Liver (tissue), 9 donors: ENCODE results near the gene CADPS. TPM values are rescaled to one million over a fixed set of nuclear protein-coding genes. Genes with fewer than 3 reads are reported as not detected.

Source experiments
- DNase-seq: peaks from one replicate; pipeline ENCODE4 v3.0.0-alpha.2; 2017; ENCODE audit warnings: low spot score
- H3K27ac ChIP-seq, 2 donors: one replicate each; pipeline ENCODE4 v1.7.0; 2013; ENCODE audit warnings: inconsistent platforms in 2 of 2, low read length in 2 of 2, control low read depth in 1 of 2, low read depth in 1 of 2, mild to moderate bottlenecking in 1 of 2
- H3K27me3 ChIP-seq, 4 donors: one replicate each; pipeline versions ENCODE4 v1.6.1 to v1.7.0; 2013; ENCODE audit warnings: low read length in 3 of 4, inconsistent platforms in 1 of 4, mild to moderate bottlenecking in 1 of 4, moderate library complexity in 1 of 4; ENCODE audit not compliant: control insufficient read depth in 4 of 4, insufficient read depth in 4 of 4
- H3K36me3 ChIP-seq, 4 donors: one replicate each; pipeline versions ENCODE4 v1.6.1 to v1.7.0; 2013; ENCODE audit warnings: low read length in 3 of 4, mild to moderate bottlenecking in 3 of 4, low read depth in 1 of 4, moderate library complexity in 1 of 4; ENCODE audit not compliant: control insufficient read depth in 4 of 4, insufficient read depth in 3 of 4
- H3K4me1 ChIP-seq, 4 donors: one replicate each; pipeline versions ENCODE4 v1.6.1 to v1.7.0; 2013; ENCODE audit warnings: low read length in 3 of 4, mild to moderate bottlenecking in 3 of 4, moderate library complexity in 1 of 4; ENCODE audit not compliant: control insufficient read depth in 4 of 4, insufficient read depth in 4 of 4
- H3K4me3 ChIP-seq, 3 donors: one replicate each; pipeline versions ENCODE4 v1.6.1 to v1.7.0; 2013; ENCODE audit warnings: low read length in 3 of 3, control low read depth in 1 of 3, low read depth in 1 of 3, mild to moderate bottlenecking in 1 of 3
- H3K9ac ChIP-seq, 2 donors: one replicate each; pipeline ENCODE4 v1.7.0; 2013; ENCODE audit warnings: low read length in 2 of 2, mild to moderate bottlenecking in 2 of 2, moderate library complexity in 2 of 2, control low read depth in 1 of 2, low read depth in 1 of 2
- H3K9me3 ChIP-seq, 4 donors: one replicate each; pipeline versions ENCODE4 v1.6.1 to v1.7.0; 2013; ENCODE audit warnings: low read length in 3 of 4; ENCODE audit not compliant: control insufficient read depth in 4 of 4
- FOXA1 ChIP-seq: IDR thresholded peaks from 2 replicates; pipeline ENCODE4 v1.6.1; 2016; ENCODE audit warnings: antibody characterized with exemption
- FOXA2 ChIP-seq: IDR thresholded peaks from 2 replicates; pipeline ENCODE4 v1.6.1; 2016; ENCODE audit warnings: antibody characterized with exemption
- GABPA ChIP-seq, 2 donors: IDR thresholded peaks in 1 of 2; conservative IDR thresholded peaks in 1 of 2; 2 replicates each; pipeline ENCODE4 v1.6.1; 2016; ENCODE audit warnings: antibody characterized with exemption in 2 of 2, mild to moderate bottlenecking in 1 of 2, moderate library complexity in 1 of 2
- HNF4A ChIP-seq, 2 donors: conservative IDR thresholded peaks; 2 replicates each; pipeline ENCODE4 v1.6.1; 2016; ENCODE audit warnings: antibody characterized with exemption in 2 of 2, mild to moderate bottlenecking in 2 of 2
- HNF4G ChIP-seq: IDR thresholded peaks from 2 replicates; pipeline ENCODE4 v1.6.1; 2016; ENCODE audit warnings: antibody characterized with exemption
- RAD21 ChIP-seq, 2 donors: IDR thresholded peaks; 2 replicates each; pipeline ENCODE4 v1.6.1; 2016; ENCODE audit warnings: antibody characterized with exemption in 2 of 2, mild to moderate bottlenecking in 2 of 2
- RXRA ChIP-seq, 2 donors: IDR thresholded peaks; 2 replicates each; pipeline ENCODE4 v1.6.1; 2017 to 2018; ENCODE audit warnings: antibody characterized with exemption in 2 of 2, mild to moderate bottlenecking in 1 of 2
- SP1 ChIP-seq: IDR thresholded peaks from 2 replicates; pipeline ENCODE4 v1.6.1; 2018; ENCODE audit warnings: antibody characterized with exemption, mild to moderate bottlenecking
- TAF1 ChIP-seq: conservative IDR thresholded peaks from 2 replicates; pipeline ENCODE4 v1.6.1; 2016; ENCODE audit warnings: antibody characterized with exemption, mild to moderate bottlenecking
- YY1 ChIP-seq: IDR thresholded peaks from 2 replicates; pipeline ENCODE4 v1.6.1; 2016; ENCODE audit warnings: antibody characterized with exemption, mild to moderate bottlenecking
- WGBS: extraction: QIAGEN DNeasy Blood & Tissue Kit; methylation state at CpG from one replicate; pipeline ENCODE4 v1.1.7; 2013; 5-methylcytosine and 5-hydroxymethylcytosine counted together
- polyA plus RNA-seq, 2 donors: library from polyadenylated mRNA; stranded (reverse) in 1 of 2; unstranded in 1 of 2; fragments of 200-250 nt in 1 of 2; fragments of >200 nt in 1 of 2; fragmentation: Nextera tagmentation in 1 of 2; extraction: Ambion mirVana in 1 of 2; gene quantifications; one replicate each; pipeline versions ENCODE4 v1.2.1 to v1.2.3, GENCODE V29; 2013 to 2015
- total RNA-seq, 2 donors: library from RNA; depleted of rRNA; stranded (reverse); fragments of >200 nt; gene quantifications; one replicate each; pipeline ENCODE4 v1.2.3, GENCODE V29; 2014
- TF ChIP-seq, protein P1 (sequence below): IDR thresholded peaks from 2 replicates; pipeline ENCODE4 v1.6.1; 2016; ENCODE audit warnings: antibody characterized with exemption, mild to moderate bottlenecking
- TF ChIP-seq, protein P2 (sequence below): IDR thresholded peaks from 2 replicates; pipeline ENCODE4 v1.6.1; 2016; ENCODE audit warnings: antibody characterized with exemption
- TF ChIP-seq, protein P3 (sequence below): IDR thresholded peaks from 2 replicates; pipeline ENCODE4 v1.6.1; 2016; ENCODE audit warnings: antibody characterized with exemption
- TF ChIP-seq, protein P4 (sequence below): IDR thresholded peaks from 2 replicates; pipeline ENCODE4 v1.6.1; 2016; ENCODE audit warnings: antibody characterized with exemption
- donor health status: healthy.
- donor health status: healthy.
- donor health status: healthy.
- donor health status: healthy.
- donor health status: healthy.

CADPS gene
- total and polyA plus RNA-seq, 4 donors: 0.05 to 0.37 (median 0.17) TPM; not detected in 1

DNA sequence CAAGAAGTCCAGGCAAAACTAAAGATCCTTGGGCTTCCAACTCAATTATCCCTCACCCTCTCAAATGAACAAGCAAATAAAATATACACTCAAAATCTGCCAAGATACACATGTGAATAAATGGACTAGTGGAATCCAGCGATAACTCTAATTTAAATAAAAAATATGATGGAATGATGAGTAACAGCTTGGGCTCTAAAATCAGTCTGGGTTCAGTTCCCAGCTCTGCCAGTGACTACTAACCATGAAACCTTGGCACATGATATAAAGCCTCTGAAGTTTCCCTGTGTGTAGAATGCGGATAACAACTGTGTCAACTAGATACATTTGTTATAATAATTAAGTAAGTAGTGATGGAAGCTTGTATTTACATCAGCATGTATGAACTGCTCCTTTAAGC, 81.3 kb downstream of the CADPS start (continued):
- TF ChIP-seq, protein P1, sequence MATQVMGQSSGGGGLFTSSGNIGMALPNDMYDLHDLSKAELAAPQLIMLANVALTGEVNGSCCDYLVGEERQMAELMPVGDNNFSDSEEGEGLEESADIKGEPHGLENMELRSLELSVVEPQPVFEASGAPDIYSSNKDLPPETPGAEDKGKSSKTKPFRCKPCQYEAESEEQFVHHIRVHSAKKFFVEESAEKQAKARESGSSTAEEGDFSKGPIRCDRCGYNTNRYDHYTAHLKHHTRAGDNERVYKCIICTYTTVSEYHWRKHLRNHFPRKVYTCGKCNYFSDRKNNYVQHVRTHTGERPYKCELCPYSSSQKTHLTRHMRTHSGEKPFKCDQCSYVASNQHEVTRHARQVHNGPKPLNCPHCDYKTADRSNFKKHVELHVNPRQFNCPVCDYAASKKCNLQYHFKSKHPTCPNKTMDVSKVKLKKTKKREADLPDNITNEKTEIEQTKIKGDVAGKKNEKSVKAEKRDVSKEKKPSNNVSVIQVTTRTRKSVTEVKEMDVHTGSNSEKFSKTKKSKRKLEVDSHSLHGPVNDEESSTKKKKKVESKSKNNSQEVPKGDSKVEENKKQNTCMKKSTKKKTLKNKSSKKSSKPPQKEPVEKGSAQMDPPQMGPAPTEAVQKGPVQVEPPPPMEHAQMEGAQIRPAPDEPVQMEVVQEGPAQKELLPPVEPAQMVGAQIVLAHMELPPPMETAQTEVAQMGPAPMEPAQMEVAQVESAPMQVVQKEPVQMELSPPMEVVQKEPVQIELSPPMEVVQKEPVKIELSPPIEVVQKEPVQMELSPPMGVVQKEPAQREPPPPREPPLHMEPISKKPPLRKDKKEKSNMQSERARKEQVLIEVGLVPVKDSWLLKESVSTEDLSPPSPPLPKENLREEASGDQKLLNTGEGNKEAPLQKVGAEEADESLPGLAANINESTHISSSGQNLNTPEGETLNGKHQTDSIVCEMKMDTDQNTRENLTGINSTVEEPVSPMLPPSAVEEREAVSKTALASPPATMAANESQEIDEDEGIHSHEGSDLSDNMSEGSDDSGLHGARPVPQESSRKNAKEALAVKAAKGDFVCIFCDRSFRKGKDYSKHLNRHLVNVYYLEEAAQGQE: no peak

DNA sequence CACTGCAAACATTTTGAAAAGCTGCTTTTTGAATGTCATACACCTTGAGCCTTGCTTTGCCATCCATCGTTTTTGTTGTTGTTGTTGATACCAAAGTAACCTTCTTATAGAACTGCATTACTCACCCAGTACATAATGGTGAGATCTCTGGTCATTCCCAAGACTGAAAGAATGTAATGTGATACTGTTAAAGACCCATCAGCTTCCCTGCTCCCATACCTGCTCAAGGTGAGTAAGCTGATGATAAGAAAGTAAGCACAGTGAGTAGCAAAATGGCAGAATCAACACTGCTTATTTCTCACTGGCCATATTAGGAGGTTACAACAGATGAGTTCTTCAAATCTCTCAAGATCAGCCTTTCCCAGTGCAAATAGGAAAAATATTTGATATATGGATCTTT, 89.8 kb downstream of the CADPS start:
- no peaks in the 10 kb centered on the region for H3K4me1 ChIP-seq
- 57% methylated on average over 1 of the region's 1 CpG for WGBS
- no peaks in the 10 kb centered on the region for H3K27me3 ChIP-seq
- TF ChIP-seq, protein P1: no peak
- TF ChIP-seq FOXA1 (no peak), FOXA2 (no peak), YY1 (no peak), RXRA (IDR thresholded peaks at IDR 0.05) (no peak), TAF1 (no peak), GABPA (IDR thresholded peaks at IDR 0.05 in 1 of 2, conservative IDR thresholded peaks at IDR 0.05 in 1 of 2) (no peak), SP1 (no peak)
- H3K4me3 ChIP-seq: no peak overlapping the region
- H3K9ac ChIP-seq: no peak overlapping the region
- no peaks in the 10 kb centered on the region for H3K36me3 ChIP-seq
- DNase-seq: no peak
- no peaks in the 10 kb centered on the region for H3K9me3 ChIP-seq
- H3K27ac ChIP-seq: no peak overlapping the region

DNA sequence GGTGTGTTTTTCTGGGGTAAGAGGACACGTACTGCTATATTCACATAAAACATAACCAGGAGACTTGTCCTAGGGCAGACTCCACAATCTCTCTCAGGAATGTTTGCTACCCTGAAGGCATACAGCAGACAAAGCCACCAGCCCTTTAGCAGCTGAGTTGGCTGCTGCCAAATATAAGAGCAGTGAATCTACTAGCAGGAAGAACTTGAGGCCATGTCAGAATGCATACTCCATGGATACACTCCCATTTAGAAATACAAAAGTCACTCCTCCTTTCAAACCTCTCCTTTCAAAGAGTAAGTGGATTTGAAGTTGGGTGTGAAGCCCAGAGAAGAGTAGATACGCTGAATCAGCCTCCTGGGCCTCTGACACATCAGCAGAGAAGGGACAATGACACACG, 94.1 kb downstream of the CADPS start:
- H3K27ac ChIP-seq: no peak overlapping the region
- no peaks in the 10 kb centered on the region for H3K4me1 ChIP-seq
- WGBS: 82% methylated on average over 3 of the region's 3 CpGs
- no peak overlapping the region for H3K4me3 ChIP-seq
- no peak for DNase-seq
- no peak overlapping the region for H3K9ac ChIP-seq
- no peaks in the 10 kb centered on the region for H3K27me3 ChIP-seq
- no peaks in the 10 kb centered on the region for H3K9me3 ChIP-seq
- no peaks in the 10 kb centered on the region for H3K36me3 ChIP-seq
- no peak for TF ChIP-seq SP1
- TF ChIP-seq RAD21 (IDR thresholded peaks at IDR 0.05): no peak
- TF ChIP-seq, protein P2, sequence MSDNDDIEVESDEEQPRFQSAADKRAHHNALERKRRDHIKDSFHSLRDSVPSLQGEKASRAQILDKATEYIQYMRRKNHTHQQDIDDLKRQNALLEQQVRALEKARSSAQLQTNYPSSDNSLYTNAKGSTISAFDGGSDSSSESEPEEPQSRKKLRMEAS: no peak
- TF ChIP-seq GABPA (IDR thresholded peaks at IDR 0.05 in 1 of 2, conservative IDR thresholded peaks at IDR 0.05 in 1 of 2): no peak
- TF ChIP-seq, protein P3, sequence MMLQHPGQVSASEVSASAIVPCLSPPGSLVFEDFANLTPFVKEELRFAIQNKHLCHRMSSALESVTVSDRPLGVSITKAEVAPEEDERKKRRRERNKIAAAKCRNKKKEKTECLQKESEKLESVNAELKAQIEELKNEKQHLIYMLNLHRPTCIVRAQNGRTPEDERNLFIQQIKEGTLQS: no peak
- no peak for TF ChIP-seq YY1
- TF ChIP-seq TAF1: no peak
- no peak for TF ChIP-seq HNF4G
- TF ChIP-seq FOXA1: no peak
- TF ChIP-seq HNF4A (conservative IDR thresholded peaks at IDR 0.05): no peak
- TF ChIP-seq FOXA2: no peak
- TF ChIP-seq, protein P1: no peak
- TF ChIP-seq, protein P4, sequence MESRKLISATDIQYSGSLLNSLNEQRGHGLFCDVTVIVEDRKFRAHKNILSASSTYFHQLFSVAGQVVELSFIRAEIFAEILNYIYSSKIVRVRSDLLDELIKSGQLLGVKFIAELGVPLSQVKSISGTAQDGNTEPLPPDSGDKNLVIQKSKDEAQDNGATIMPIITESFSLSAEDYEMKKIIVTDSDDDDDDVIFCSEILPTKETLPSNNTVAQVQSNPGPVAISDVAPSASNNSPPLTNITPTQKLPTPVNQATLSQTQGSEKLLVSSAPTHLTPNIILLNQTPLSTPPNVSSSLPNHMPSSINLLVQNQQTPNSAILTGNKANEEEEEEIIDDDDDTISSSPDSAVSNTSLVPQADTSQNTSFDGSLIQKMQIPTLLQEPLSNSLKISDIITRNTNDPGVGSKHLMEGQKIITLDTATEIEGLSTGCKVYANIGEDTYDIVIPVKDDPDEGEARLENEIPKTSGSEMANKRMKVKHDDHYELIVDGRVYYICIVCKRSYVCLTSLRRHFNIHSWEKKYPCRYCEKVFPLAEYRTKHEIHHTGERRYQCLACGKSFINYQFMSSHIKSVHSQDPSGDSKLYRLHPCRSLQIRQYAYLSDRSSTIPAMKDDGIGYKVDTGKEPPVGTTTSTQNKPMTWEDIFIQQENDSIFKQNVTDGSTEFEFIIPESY: no peak
